WERI-Rb-1 (cell line): Measurements from ENCODE around the gene PHACTR3.

Experiments used
- DNase-seq: peaks from one replicate; pipeline ENCODE4 v3.0.0-alpha.2; 2020
- H3K27ac ChIP-seq: fragments of 250-450 bp; sonication (Bioruptor Pico); 2 replicates; pipeline ENCODE4 v1.5.1; 2020; ENCODE audit warnings: mild to moderate bottlenecking, moderate library complexity
- H3K27me3 ChIP-seq: fragments of 250-450 bp; sonication (Bioruptor Pico); 2 replicates; pipeline ENCODE4 v1.5.1; 2021; ENCODE audit warnings: mild to moderate bottlenecking, low read depth, moderate library complexity; ENCODE audit not compliant: insufficient read depth, severe bottlenecking
- H3K36me3 ChIP-seq: fragments of 250-450 bp; sonication (Bioruptor Pico); 2 replicates; pipeline ENCODE4 v1.5.1; 2020; ENCODE audit warnings: mild to moderate bottlenecking, moderate library complexity
- H3K4me3 ChIP-seq: 2 replicates; pipeline ENCODE4 v1.5.1; 2011; ENCODE audit warnings: low read depth, mild to moderate bottlenecking, control low read depth, low read length
- H3K9me3 ChIP-seq: fragments of 250-450 bp; sonication (Bioruptor Pico); 2 replicates; pipeline ENCODE4 v1.5.1; 2021; ENCODE audit warnings: mild to moderate bottlenecking, moderate library complexity; ENCODE audit not compliant: severe bottlenecking
- CTCF ChIP-seq: IDR thresholded peaks from 2 replicates; pipeline ENCODE4 v1.5.1; 2011; ENCODE audit warnings: low read depth, mild to moderate bottlenecking, control low read depth, inconsistent platforms, low read length

PHACTR3 gene

DNA sequence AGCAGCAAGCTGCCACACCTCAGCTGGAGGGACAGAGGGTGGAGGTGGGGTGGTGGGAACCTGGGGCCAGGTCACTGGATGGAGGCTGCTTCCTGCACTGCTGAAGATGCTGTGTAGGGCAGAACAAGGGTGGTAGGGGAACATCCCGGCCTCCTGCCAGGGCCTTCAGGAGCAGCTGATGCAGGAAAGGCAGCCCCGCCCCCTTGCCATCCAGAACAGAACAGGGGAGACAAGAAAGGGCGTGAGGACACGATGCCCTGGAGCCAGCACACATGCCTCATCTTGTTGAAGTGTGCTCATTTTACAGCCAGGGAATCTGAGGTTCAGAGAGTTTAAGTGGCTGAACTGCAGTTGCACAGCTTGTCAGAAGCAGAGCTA, 43.1 kb upstream of the PHACTR3 start:
- no peak for TF ChIP-seq CTCF
- Histone ChIP-seq H3K27me3 (peaks cover 84% of the 10 kb centered on the region), H3K36me3 (no peaks in the 10 kb centered on the region), H3K4me3 (no peak overlapping the region), H3K9me3 (peaks cover 9% of the 10 kb centered on the region), H3K27ac (no peak overlapping the region)
- no peak for DNase-seq

GRCh38 chr20:59561614-59562277, 42.6 kb upstream of the PHACTR3 start:
- H3K36me3 ChIP-seq = no peaks in the 10 kb centered on the region
- H3K4me3 ChIP-seq = no peak overlapping the region
- no peak overlapping the region for H3K27ac ChIP-seq
- no peak for TF ChIP-seq CTCF
- H3K27me3 ChIP-seq = peaks cover 90% of the 10 kb centered on the region
- H3K9me3 ChIP-seq = peaks cover 9% of the 10 kb centered on the region
- DNase-seq = no peak

DNA sequence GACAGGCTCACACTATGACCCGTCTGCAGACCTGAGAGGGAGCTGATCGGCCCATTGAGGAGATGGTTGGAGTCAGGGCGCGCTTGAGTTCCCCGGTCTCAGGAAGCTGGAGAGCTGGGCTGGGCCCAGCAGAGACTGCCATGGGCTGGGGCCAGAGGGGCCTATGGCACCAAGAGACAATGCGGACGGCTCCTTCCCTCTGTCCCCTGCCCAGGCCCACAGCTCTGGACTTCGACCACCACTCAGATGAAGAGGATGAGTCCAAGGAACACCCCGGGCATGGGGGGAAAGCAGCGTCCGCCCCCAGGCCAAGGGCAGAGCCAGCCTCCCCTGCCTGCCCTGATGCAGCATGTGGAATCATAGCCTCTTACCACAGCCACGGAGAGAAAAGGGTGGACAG, 40.2 kb upstream of the PHACTR3 start:
- no peak overlapping the region for H3K27ac ChIP-seq
- H3K9me3 ChIP-seq = peaks cover 9% of the 10 kb centered on the region
- no peaks in the 10 kb centered on the region for H3K36me3 ChIP-seq
- no peak for TF ChIP-seq CTCF
- H3K27me3 ChIP-seq = peaks cover 96% of the 10 kb centered on the region
- H3K4me3 ChIP-seq = no peak overlapping the region
- no peak for DNase-seq

- Histone ChIP-seq H3K9me3 (peaks cover 7% of the 10 kb centered on the region), H3K36me3 (no peaks in the 10 kb centered on the region), H3K27ac (no peak overlapping the region), H3K27me3 (peaks cover 94% of the 10 kb centered on the region), H3K4me3 (no peak overlapping the region)
- no peak for DNase-seq
- TF ChIP-seq CTCF = no peak
Observed at GRCh38 chr20:59564943-59565342, 39.4 kb upstream of the PHACTR3 start.

- Histone ChIP-seq H3K27me3 (peaks cover 93% of the 10 kb centered on the region), H3K36me3 (no peaks in the 10 kb centered on the region), H3K9me3 (peaks cover 7% of the 10 kb centered on the region), H3K27ac (no peak overlapping the region), H3K4me3 (no peak overlapping the region)
- TF ChIP-seq CTCF = no peak
- DNase-seq = no peak
Observed at GRCh38 chr20:59565768-59566461, 38.4 kb upstream of the PHACTR3 start.
